Right lobe of liver (tissue), 6 donors: ENCODE data around the gene DLGAP4. TPM values are rescaled to one million over a fixed set of nuclear protein-coding genes. Genes with fewer than 3 reads are reported as not detected.

ENCODE experiments used
- ATAC-seq, 4 donors: fragments of 200-7000 bp; cut with Tn5 transposase; one replicate each; pipeline ENCODE4 v1.9.1; 2020; ENCODE audit warnings: mild to moderate bottlenecking in 4 of 4, moderate library complexity in 4 of 4
- DNase-seq, 3 donors: peaks; one replicate each; pipeline ENCODE4 v3.0.0-alpha.2; 2020
- H3K27ac ChIP-seq, 3 donors: fragments of 200-600 bp; one replicate each; pipeline ENCODE4 v1.8.0; 2022
- H3K27me3 ChIP-seq, 2 donors: fragments of 200-600 bp; one replicate each; pipeline ENCODE4 v1.8.0; 2022
- H3K36me3 ChIP-seq, 4 donors: fragments of 200-600 bp; sonication (generic) in 1 of 4; one replicate each; pipeline versions ENCODE4 v1.5.1 to v1.8.0; 2017 to 2022; ENCODE audit warnings: control low read depth in 1 of 4
- H3K4me1 ChIP-seq, 4 donors: fragments of 200-600 bp; sonication (generic) in 1 of 4; one replicate each; pipeline versions ENCODE4 v1.5.1 to v1.8.0; 2017 to 2022; ENCODE audit warnings: control low read depth in 1 of 4
- H3K4me3 ChIP-seq, 3 donors: fragments of 200-600 bp; one replicate each; pipeline ENCODE4 v1.8.0; 2022
- H3K9me3 ChIP-seq, 4 donors: fragments of 200-600 bp; sonication (generic) in 1 of 4; one replicate each; pipeline versions ENCODE4 v1.5.1 to v1.8.0; 2017 to 2022; ENCODE audit warnings: control low read depth in 1 of 4
- CTCF ChIP-seq, 4 donors: fragments of 200-600 bp in 3 of 4; fragments of 450-650 bp in 1 of 4; IDR thresholded peaks; one replicate each; pipeline versions ENCODE4 v1.5.1 to v1.8.0; 2016 to 2022; ENCODE audit warnings: antibody characterized with exemption in 4 of 4, mild to moderate bottlenecking in 2 of 4
- POLR2A ChIP-seq: fragments of 450-650 bp; IDR thresholded peaks from one replicate; pipeline ENCODE4 v1.6.1; 2017; ENCODE audit warnings: antibody characterized with exemption, mild to moderate bottlenecking
- WGBS: methylation state at CpG from one replicate; pipeline ENCODE4 v1.1.6; 2018; ENCODE audit warnings: low coverage, low lambda C conversion rate; ENCODE audit not compliant: insufficient coverage; ENCODE audit errors: missing lambda C conversion rate; 5-methylcytosine and 5-hydroxymethylcytosine counted together
- intact Hi-C, 2 donors: fragments of 100-400 bp; cut with DNase I; formaldehyde crosslinking; loops; one replicate each; pipeline versions ENCODE4 v1.11.2 to v1.14.1; 2022
- total RNA-seq, 6 experiments: library from RNA; depleted of rRNA in 2 of 6; stranded (reverse); fragments of >200 nt in 2 of 6; fragmentation: NEBNext Ultra II Directional in 3 of 6; extraction: Animal tissue kit (Norgen Biotek cat#: 25700) in 3 of 6; gene quantifications; one replicate each; pipeline versions ENCODE4 v1.1.0 to v1.2.4, GENCODE V29; 2016 to 2023
- donor health status: DM: no; HTN: yes; CAD: no.
- donor health status: DM: no; HTN: no; CAD: no.
- donor health status: DM: no; HTN: no; CAD: no.
- donor health status: DM: no; HTN: yes; CAD: no.
- donor health status: DM: no; HTN: yes; CAD: no.

The DLGAP4 gene
- total RNA-seq, 6 experiments from 2014 or later = 15.5 to 35.1 (median 23.2) TPM

DNA sequence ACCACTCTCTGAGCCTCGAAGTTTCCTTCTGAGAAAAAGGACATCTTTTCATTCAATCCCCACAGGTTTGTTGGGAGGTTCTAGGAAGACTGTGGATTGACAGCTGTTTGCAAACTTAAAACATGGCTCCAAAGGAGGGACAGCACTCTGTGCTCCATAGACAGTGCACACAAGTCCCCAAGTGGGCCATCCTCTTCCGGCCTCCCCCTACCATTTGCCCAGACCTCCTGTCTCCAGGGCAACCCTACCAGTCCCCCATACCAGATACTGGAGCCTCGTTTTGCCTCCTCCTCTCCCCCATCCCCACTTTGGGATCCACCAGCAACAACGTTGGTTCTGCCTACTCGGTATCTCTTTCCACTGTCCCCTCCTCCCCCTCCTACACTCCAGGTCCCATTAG is 8.5 kb upstream of the DLGAP4 start:
- intact Hi-C loops = no loop called here
- H3K9me3 ChIP-seq = no peaks in the 10 kb centered on the region
- ATAC-seq = peak in 1 of 4 donors; percentile 17
- 26% methylated on average over 5 of the region's 5 CpGs for WGBS
- no peaks in the 10 kb centered on the region for H3K27me3 ChIP-seq
- no peak overlapping the region for H3K4me3 ChIP-seq
- H3K27ac ChIP-seq = no peak overlapping the region
- H3K36me3 ChIP-seq = no peaks in the 10 kb centered on the region
- no peak for DNase-seq
- H3K4me1 ChIP-seq = no peaks in the 10 kb centered on the region
- TF ChIP-seq CTCF (IDR thresholded peaks at IDR 0.05) (no peak), POLR2A (no peak)

DNA sequence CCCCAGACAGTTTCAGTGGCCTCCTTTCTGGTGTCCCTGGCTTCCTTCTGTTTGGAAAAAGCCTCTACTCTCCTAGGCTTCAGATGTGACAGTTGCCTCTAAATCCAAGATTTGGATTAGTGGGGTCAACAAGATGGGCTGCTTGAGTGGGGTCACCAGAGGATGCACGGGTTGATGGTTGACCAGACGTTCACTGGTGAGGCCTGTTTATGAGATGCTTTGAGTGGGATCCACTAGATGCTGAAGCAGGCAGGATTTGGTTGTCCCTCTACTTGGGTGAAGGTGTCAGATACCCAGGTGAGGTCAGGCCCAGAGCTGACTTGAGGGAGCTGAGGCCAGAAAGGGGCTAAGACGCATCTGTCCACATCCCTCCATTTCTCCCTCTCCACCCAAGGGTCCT is 8.1 kb upstream of the DLGAP4 start:
- Histone ChIP-seq H3K4me3 (no peak overlapping the region), H3K27me3 (no peaks in the 10 kb centered on the region), H3K27ac (no peak overlapping the region), H3K4me1 (no peaks in the 10 kb centered on the region), H3K9me3 (no peaks in the 10 kb centered on the region), H3K36me3 (no peaks in the 10 kb centered on the region)
- TF ChIP-seq POLR2A (no peak), CTCF (IDR thresholded peaks at IDR 0.05) (no peak)
- ATAC-seq (no peak), DNase-seq (no peak)
- intact Hi-C loops = no loop called here
- 42% methylated on average over 3 of the region's 3 CpGs for WGBS

GRCh38 chr20:36298795-36299339 is 7.3 kb upstream of the DLGAP4 start:
- WGBS = 61% methylated on average over 8 of the region's 11 CpGs
- ATAC-seq (no peak), DNase-seq (no peak)
- intact Hi-C loops = no loop called here
- H3K4me1 ChIP-seq = no peaks in the 10 kb centered on the region
- no peak overlapping the region for H3K27ac ChIP-seq
- H3K9me3 ChIP-seq = no peaks in the 10 kb centered on the region
- H3K36me3 ChIP-seq = no peaks in the 10 kb centered on the region
- no peaks in the 10 kb centered on the region for H3K27me3 ChIP-seq
- no peak overlapping the region for H3K4me3 ChIP-seq
- TF ChIP-seq POLR2A = no peak
- no peak for TF ChIP-seq CTCF (IDR thresholded peaks at IDR 0.05)

- Histone ChIP-seq H3K4me1 (no peaks in the 10 kb centered on the region), H3K36me3 (no peaks in the 10 kb centered on the region), H3K4me3 (no peak overlapping the region), H3K9me3 (no peaks in the 10 kb centered on the region), H3K27ac (no peak overlapping the region), H3K27me3 (no peaks in the 10 kb centered on the region)
- DNase-seq = no peak
- intact Hi-C loops = no loop called here
- ATAC-seq = no peak
- WGBS = 40% methylated on average over 4 of the region's 4 CpGs
- TF ChIP-seq CTCF (IDR thresholded peaks at IDR 0.05) (no peak), POLR2A (no peak)
Observed at GRCh38 chr20:36299459-36299858, 6.7 kb upstream of the DLGAP4 start.
